K562 (cell line): ENCODE measurements around the gene DHRS3. TPM values are rescaled to one million over a fixed set of nuclear protein-coding genes. Genes with fewer than 3 reads are reported as not detected.
A peak's percentile ranks its signal among the peaks of the same experiment; 100 is the strongest.

Experiments
- ETS1 ChIP-seq: conservative IDR thresholded peaks from 2 replicates; pipeline ENCODE4 v1.6.1; 2011; ENCODE audit warnings: low read depth, mild to moderate bottlenecking, low read length; ENCODE audit not compliant: control insufficient read depth
- FOXP1 ChIP-seq: sonication (generic); formaldehyde crosslinking; IDR thresholded peaks from 2 replicates; pipeline ENCODE4 v1.8.0; 2022; ENCODE audit warnings: mild to moderate bottlenecking, missing genetic modification reagents
- GTF2E2 ChIP-seq: fragments of 200-800 bp; sonication (Bioruptor generic); IDR thresholded peaks from 2 replicates; pipeline ENCODE4 v1.6.1; 2016; ENCODE audit warnings: missing genetic modification characterization, missing compliant biosample characterization
- NFIC ChIP-seq: fragments of 450-650 bp; IDR thresholded peaks from 2 replicates; pipeline ENCODE4 v1.6.1; 2017; ENCODE audit warnings: mild to moderate bottlenecking, inconsistent platforms
- SIN3A ChIP-seq, 2 experiments: fragments of 150-350 bp in 1 of 2; IDR thresholded peaks; 2 replicates each; pipeline ENCODE4 v1.6.1; 2011 to 2016; ENCODE audit warnings: borderline replicate concordance in 2 of 2, low read depth in 2 of 2, low read length in 2 of 2, mild to moderate bottlenecking in 2 of 2, moderate library complexity in 2 of 2; ENCODE audit not compliant: control insufficient read depth in 1 of 2
- XRCC3 ChIP-seq: fragments of 450-650 bp; IDR thresholded peaks from 2 replicates; pipeline ENCODE4 v1.6.1; 2017; ENCODE audit warnings: mild to moderate bottlenecking, moderate library complexity
- ZNF324 ChIP-seq: fragments of 250-450 bp; sonication (Bioruptor Pico); IDR thresholded peaks from 2 replicates; pipeline ENCODE4 v1.4.0; 2020; ENCODE audit warnings: mild to moderate bottlenecking
- ZNF395 ChIP-seq: fragments of 200-800 bp; sonication (Bioruptor generic); IDR thresholded peaks from 2 replicates; pipeline ENCODE4 v1.6.1; 2017; ENCODE audit warnings: missing genetic modification characterization, missing compliant biosample characterization
- ZNF407 ChIP-seq: fragments of 450-650 bp; IDR thresholded peaks from 2 replicates; pipeline ENCODE4 v1.6.1; 2016; ENCODE audit warnings: low read depth
- ZNF655 ChIP-seq: fragments of 250-450 bp; sonication (Bioruptor Pico); IDR thresholded peaks from 2 replicates; pipeline ENCODE4 v1.5.0; 2021
- ZNF76 ChIP-seq: fragments of 250-450 bp; sonication (Bioruptor Pico); IDR thresholded peaks from 2 replicates; pipeline ENCODE4 v1.4.0; 2020; ENCODE audit warnings: mild to moderate bottlenecking, moderate library complexity, borderline replicate concordance
- polyA plus RNA-seq, 8 experiments: library from polyadenylated mRNA; depleted of rRNA in 4 of 8; stranded (reverse) in 5 of 8; unstranded in 3 of 8; fragments of >200 nt; fragmentation: Nextera tagmentation in 2 of 8; fragmentation: Illumina TruSeq in 1 of 8; extraction: Ambion mirVana in 2 of 8; extraction: Trizol in 1 of 8; gene quantifications; 2 replicates each; pipeline versions ENCODE4 v1.2.1 to v1.2.3, GENCODE V29; 2011 to 2014; ENCODE audit warnings: inconsistent platforms in 1 of 8, missing spikeins in 1 of 8
- total RNA-seq, 7 experiments: library from RNA; depleted of rRNA in 6 of 7; stranded (reverse); fragments of >200 nt in 6 of 7; fragmentation: Illumina TruSeq in 2 of 7; extraction: Trizol in 2 of 7; gene quantifications; 2 replicates each; pipeline versions ENCODE4 v1.2.1 to v1.2.3, GENCODE V29; 2011 to 2021; ENCODE audit warnings: low replicate concordance in 1 of 7

DHRS3 gene
- total and polyA plus RNA-seq, 9 of the 15 experiments (the other 6 are each of a cell fraction or from before 2014, with no cell fraction given): 21.0 to 116 (median 58.7) TPM

- TF ChIP-seq ZNF407 (no peak), ETS1 (peak; percentile 47; the same call in 1 of the 2 replicates), SIN3A (IDR thresholded peaks at IDR 0.05; ENCODE audit: borderline replicate concordance in 2 of 2, control insufficient read depth in 1 of 2, low read depth in 2 of 2, low read length in 2 of 2) (no peak; a peak in 1 of 4 replicates), ZNF655 (CRISPR knock-in tag) (no peak), ZNF76 (CRISPR knock-in tag) (peak; percentile 51; the same call in 1 of the 2 replicates), ZNF395 (CRISPR knock-in tag) (no peak), GTF2E2 (tag) (no peak), ZNF324 (no peak), FOXP1 (CRISPR knock-in tag) (no peak), NFIC (peak; percentile 43; the same call in 1 of the 2 replicates), XRCC3 (no peak)
These were observed 76.5 kb downstream of the DHRS3 start (continued) for GRCh38 chr1:12541274-12542137.
